PC-3 (cell line): ENCODE results near the gene PLCL1.

Source experiments
- EZH2 ChIP-seq: fragments of 300-600 bp; sonication (generic); IDR thresholded peaks from one replicate; pipeline ENCODE4 v1.6.1; 2017; ENCODE audit warnings: antibody characterized with exemption, mild to moderate bottlenecking, low read length; ENCODE audit not compliant: unreplicated experiment
- EZH2phosphoT487 ChIP-seq: fragments of 300-600 bp; sonication (generic); IDR thresholded peaks from 2 replicates; pipeline ENCODE4 v1.6.1; 2018; ENCODE audit warnings: mild to moderate bottlenecking, antibody characterized with exemption, low read length, borderline replicate concordance
- TF ChIP-seq, protein P1 (sequence below): fragments of 300-600 bp; sonication (generic); conservative IDR thresholded peaks from 2 replicates; pipeline ENCODE4 v1.5.1; 2017; ENCODE audit warnings: antibody characterized with exemption, low read depth, mild to moderate bottlenecking, low read length

DNA sequence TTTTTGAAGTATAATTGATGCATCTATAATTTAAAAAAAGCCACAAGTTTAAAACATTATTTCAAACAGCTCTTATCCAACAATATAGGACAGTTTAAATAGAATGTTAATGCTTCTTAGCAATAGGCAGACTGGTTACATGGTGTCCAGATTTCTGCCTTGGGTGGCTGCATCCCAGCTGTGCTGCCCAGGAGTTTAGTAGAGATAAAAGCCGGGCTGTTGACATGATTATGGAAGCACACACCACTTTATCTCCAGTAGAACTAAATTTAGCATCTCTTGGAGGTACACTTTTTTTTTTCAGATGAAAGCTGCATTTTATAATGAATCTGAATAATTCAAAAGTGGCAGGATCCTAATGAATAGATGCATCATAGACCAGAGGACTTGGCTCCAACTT, 309.7 kb downstream of the PLCL1 start:
- TF ChIP-seq, protein P1, sequence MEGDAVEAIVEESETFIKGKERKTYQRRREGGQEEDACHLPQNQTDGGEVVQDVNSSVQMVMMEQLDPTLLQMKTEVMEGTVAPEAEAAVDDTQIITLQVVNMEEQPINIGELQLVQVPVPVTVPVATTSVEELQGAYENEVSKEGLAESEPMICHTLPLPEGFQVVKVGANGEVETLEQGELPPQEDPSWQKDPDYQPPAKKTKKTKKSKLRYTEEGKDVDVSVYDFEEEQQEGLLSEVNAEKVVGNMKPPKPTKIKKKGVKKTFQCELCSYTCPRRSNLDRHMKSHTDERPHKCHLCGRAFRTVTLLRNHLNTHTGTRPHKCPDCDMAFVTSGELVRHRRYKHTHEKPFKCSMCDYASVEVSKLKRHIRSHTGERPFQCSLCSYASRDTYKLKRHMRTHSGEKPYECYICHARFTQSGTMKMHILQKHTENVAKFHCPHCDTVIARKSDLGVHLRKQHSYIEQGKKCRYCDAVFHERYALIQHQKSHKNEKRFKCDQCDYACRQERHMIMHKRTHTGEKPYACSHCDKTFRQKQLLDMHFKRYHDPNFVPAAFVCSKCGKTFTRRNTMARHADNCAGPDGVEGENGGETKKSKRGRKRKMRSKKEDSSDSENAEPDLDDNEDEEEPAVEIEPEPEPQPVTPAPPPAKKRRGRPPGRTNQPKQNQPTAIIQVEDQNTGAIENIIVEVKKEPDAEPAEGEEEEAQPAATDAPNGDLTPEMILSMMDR = no peak
- TF ChIP-seq EZH2 = no peak
- TF ChIP-seq EZH2phosphoT487 = no peak
